Adipose tissue (tissue), 3 donors: ENCODE data around the gene PAFAH2. TPM values are rescaled to one million over a fixed set of nuclear protein-coding genes. Genes with fewer than 3 reads are reported as not detected.

Experiments
- H3K27ac ChIP-seq: one replicate; pipeline ENCODE4 v1.5.1; 2013; ENCODE audit warnings: low read depth, low read length
- WGBS, 3 donors: extraction: QIAGEN DNeasy Blood & Tissue Kit; methylation state at CpG; one replicate each; pipeline ENCODE4 v1.1.7; 2013; 5-methylcytosine and 5-hydroxymethylcytosine counted together
- polyA plus RNA-seq, 3 donors: library from polyadenylated mRNA; stranded (reverse); fragments of 200-250 nt; gene quantifications; one replicate each; pipeline ENCODE4 v1.2.3, GENCODE V29; 2013
- donor health status: healthy with polysubstance abuse.
- donor health status: Bipolar disorder and iron deficiency.
- donor health status: healthy.

PAFAH2 gene
- polyA plus RNA-seq, 3 donors, result 4.3 to 9.8 (median 4.9) TPM

- no peak overlapping the region for H3K27ac ChIP-seq
- WGBS, 3 donors, result 9 to 13% (median 9%) methylated on average over 40 to 49 of the region's 49 CpGs
Observed at GRCh38 chr1:25922056-25922970, 75.5 kb downstream of the PAFAH2 start.

DNA sequence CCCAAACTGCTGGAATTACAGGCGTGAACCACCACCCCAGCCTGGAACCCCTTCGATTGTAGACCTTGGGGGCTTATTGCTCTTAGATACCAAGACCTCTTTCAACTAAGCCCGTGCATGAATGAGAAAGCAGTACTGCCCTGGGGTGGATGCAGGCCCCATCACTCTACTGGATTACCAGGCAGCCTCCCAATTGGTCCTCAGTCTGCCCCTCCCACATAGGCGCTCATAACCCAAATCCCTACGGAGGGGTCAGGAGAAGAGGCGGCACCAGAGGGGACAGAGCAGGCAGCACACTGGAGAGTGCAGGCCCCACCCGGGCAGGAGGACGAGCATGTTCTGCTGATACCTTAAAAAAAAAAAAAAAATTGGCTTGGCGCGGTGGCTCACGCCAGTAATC, 79.2 kb downstream of the PAFAH2 start:
- H3K27ac ChIP-seq, result no peak overlapping the region
- WGBS, 3 donors, result 85 to 96% (median 93%) methylated on average over 11 of the region's 11 CpGs

- 25 to 56% (median 33%) methylated on average over 5 of the region's 5 CpGs for WGBS, 3 donors
- H3K27ac ChIP-seq, result no peak overlapping the region
Observed at GRCh38 chr1:25917996-25918395, 79.9 kb downstream of the PAFAH2 start.

GRCh38 chr1:25916460-25916859, 81.4 kb downstream of the PAFAH2 start:
- H3K27ac ChIP-seq, result no peak overlapping the region
- WGBS, 3 donors, result 96 to 99% (median 98%) methylated on average over 2 of the region's 2 CpGs

GRCh38 chr1:25914074-25914995, 83.5 kb downstream of the PAFAH2 start:
- no peak overlapping the region for H3K27ac ChIP-seq
- 85 to 91% (median 91%) methylated on average over 3 of the region's 3 CpGs for WGBS, 3 donors

DNA sequence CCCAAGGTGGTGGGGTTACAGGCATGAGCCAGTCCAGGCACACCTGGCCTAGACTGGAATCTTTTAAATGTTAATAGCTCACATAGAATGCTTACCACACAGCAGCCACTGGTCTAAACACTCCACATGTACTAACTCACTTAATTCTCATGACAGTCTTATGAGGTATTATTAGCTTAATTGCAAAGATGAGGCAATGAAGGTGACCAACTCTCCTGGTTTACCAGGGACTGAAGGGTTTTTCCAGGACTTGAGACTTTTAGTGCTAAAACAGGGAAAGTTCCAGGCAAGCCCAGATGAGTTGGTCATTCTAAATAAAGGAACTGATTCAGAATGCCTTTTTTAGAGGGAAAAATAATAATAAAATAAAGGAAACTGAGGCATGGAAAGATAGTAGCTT, 84.7 kb downstream of the PAFAH2 start:
- no peak overlapping the region for H3K27ac ChIP-seq

DNA sequence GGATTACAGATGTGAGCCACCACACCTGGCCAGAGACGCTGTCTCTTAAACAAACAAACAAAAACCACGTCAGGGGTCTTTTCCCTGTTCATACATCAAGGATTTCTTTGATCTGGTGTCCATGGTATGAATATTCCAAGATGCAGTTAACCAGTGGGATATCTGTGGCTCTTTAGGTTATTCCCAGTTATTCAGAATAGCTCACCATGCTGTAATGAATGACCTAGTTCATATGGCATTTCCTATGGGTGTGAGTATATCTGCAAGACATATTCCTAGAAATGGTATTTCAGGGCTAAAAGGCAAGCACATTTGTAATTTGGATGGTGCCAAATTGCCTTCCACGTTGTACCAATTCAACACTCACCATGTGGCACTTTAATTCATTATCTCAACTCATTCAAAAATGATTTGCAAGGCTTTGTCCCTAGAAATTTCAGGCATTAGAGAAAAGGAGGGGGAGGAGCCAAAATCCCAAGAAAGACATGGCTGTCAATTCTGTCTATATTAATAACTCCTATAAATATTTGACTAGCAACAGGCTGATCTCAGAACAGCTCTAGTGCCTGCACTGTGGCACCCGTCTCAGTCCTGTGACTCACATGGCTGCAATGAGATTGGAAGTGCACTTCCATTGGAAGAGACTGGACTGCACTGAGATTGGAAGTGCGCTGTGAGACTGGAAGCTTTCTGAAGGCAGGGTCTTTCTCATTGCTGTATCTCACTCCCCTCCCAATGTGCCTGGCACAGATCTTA, 85.6 kb downstream of the PAFAH2 start:
- no peak overlapping the region for H3K27ac ChIP-seq
- WGBS, 3 donors, result 69 to 84% (median 82%) methylated on average over 5 of the region's 5 CpGs

DNA sequence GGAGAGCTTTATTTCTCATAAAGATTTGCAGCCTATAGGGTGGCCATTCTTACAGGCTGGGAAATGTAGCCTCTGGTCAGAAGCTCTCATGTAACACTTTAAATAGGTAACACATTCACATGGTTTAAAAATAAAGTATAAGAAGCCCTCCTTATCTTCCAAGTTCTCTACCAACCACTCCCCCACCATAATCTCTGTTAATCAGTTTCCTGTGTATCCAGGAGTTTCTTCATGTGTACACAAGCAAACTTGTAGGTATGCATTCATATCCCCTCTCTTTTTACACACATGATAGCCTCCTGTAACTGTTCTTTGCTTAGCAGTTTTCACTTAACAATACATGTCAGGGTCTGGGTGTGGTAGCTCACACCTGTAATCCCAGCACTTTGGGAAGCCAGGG, 86.7 kb downstream of the PAFAH2 start:
- H3K27ac ChIP-seq, result no peak overlapping the region

Other genes starting within 250 kb of the PAFAH2 start
- 10 to 100 TPM; 24.6 to 69.7 (median 63.8) TPM for gene SELENON, start 197.9 kb downstream of the PAFAH2 start, polyA plus RNA-seq
- 10 to 100 TPM; 28.7 to 52.7 (median 49.7) TPM for gene MTFR1L, start 178.1 kb downstream of the PAFAH2 start, polyA plus RNA-seq
- gene AUNIP, start 138.6 kb downstream of the PAFAH2 start, polyA plus RNA-seq, result under 1 TPM; 0.08 to 0.34 (median 0.22) TPM
- 1 to 10 TPM; 2.5 to 3.5 (median 2.9) TPM for gene PAQR7, start 122.4 kb downstream of the PAFAH2 start, polyA plus RNA-seq
- 10 to 100 TPM in 2 of 3 donors, 1 to 10 TPM in 1; 9.8 to 46.1 (median 23.4) TPM for gene STMN1, start 91.6 kb downstream of the PAFAH2 start, polyA plus RNA-seq
- under 1 TPM; 0.04 to 0.34 (median 0.09) TPM for gene EXTL1, start 23.7 kb upstream of the PAFAH2 start, polyA plus RNA-seq
- 10 to 100 TPM in 1 of 3 donors, under 1 TPM in 1, not detected in 1; 0.07 to 99.7 TPM for gene SLC30A2, start 48.1 kb upstream of the PAFAH2 start, polyA plus RNA-seq
- under 1 TPM; 0.11 to 0.67 (median 0.12) TPM for gene TRIM63, start 69.6 kb upstream of the PAFAH2 start, polyA plus RNA-seq
- 1 to 10 TPM; 1.7 to 2.7 (median 1.7) TPM for gene PDIK1L, start 113.8 kb upstream of the PAFAH2 start, polyA plus RNA-seq
- gene FAM110D, start 161.0 kb upstream of the PAFAH2 start, polyA plus RNA-seq, result 10 to 100 TPM in 2 of 3 donors, 1 to 10 TPM in 1; 1.5 to 13.4 (median 13.3) TPM
- gene C1orf232, start 170.9 kb upstream of the PAFAH2 start, polyA plus RNA-seq, result not detected
- 10 to 100 TPM; 58.4 to 94.6 (median 80.4) TPM for gene ZNF593, start 171.8 kb upstream of the PAFAH2 start, polyA plus RNA-seq
- gene ZNF593OS, start 173.8 kb upstream of the PAFAH2 start, polyA plus RNA-seq, result under 1 TPM in 2 of 3 donors, not detected in 1; 0.32 to 0.61 TPM
- 10 to 100 TPM in 1 of 3 donors, 1 to 10 TPM in 2; 1.1 to 13.7 (median 1.3) TPM for gene CNKSR1, start 179.4 kb upstream of the PAFAH2 start, polyA plus RNA-seq
- gene CATSPER4, start 192.5 kb upstream of the PAFAH2 start, polyA plus RNA-seq, result not detected
- 1 to 10 TPM; 1.3 to 3.3 (median 1.9) TPM for gene CEP85, start 236.1 kb upstream of the PAFAH2 start, polyA plus RNA-seq